C4-2B (cell line): ENCODE measurements around the gene KIF25.

Source experiments
- ZFX ChIP-seq: fragments of 450-650 bp; IDR thresholded peaks from 2 replicates; pipeline ENCODE4 v1.6.1; 2017
- TF ChIP-seq, protein P1 (sequence below): fragments of 450-650 bp; conservative IDR thresholded peaks from 2 replicates; pipeline ENCODE4 v1.5.1; 2017; ENCODE audit warnings: mild to moderate bottlenecking

DNA sequence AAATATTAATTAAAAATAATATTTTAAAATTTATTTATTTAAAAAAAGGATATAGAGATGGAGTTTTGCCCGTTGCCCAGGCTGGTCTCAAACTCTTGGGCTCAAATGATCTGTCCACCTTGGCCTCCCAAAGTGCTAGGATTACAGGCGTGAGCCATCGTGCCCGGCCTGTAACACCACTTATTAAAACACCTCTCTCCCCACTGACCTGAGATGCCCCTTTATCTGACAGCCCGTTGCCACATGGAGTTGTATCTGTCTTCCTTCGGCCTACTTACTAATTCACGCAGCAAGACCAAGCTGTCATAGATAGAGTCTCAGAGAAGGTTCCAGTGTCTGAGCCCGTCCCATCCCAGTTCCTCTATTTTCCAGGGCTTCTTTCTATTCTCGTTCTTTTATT, 30.7 kb downstream of the KIF25 start:
- TF ChIP-seq, protein P1, sequence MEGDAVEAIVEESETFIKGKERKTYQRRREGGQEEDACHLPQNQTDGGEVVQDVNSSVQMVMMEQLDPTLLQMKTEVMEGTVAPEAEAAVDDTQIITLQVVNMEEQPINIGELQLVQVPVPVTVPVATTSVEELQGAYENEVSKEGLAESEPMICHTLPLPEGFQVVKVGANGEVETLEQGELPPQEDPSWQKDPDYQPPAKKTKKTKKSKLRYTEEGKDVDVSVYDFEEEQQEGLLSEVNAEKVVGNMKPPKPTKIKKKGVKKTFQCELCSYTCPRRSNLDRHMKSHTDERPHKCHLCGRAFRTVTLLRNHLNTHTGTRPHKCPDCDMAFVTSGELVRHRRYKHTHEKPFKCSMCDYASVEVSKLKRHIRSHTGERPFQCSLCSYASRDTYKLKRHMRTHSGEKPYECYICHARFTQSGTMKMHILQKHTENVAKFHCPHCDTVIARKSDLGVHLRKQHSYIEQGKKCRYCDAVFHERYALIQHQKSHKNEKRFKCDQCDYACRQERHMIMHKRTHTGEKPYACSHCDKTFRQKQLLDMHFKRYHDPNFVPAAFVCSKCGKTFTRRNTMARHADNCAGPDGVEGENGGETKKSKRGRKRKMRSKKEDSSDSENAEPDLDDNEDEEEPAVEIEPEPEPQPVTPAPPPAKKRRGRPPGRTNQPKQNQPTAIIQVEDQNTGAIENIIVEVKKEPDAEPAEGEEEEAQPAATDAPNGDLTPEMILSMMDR: no peak
- TF ChIP-seq ZFX: no peak
